Left colon (tissue), 2 donors: Measurements from ENCODE around the gene SPEG. TPM values are rescaled to one million over a fixed set of nuclear protein-coding genes. Genes with fewer than 3 reads are reported as not detected.

Experiments
- ATAC-seq: fragments of 200-7000 bp; cut with Tn5 transposase; one replicate; pipeline ENCODE4 v1.9.1; 2020; ENCODE audit warnings: mild to moderate bottlenecking, moderate library complexity
- DNase-seq, 2 donors: peaks; one replicate each; pipeline ENCODE4 v3.0.0-alpha.2; 2020
- intact Hi-C, 2 donors: fragments of 100-400 bp; cut with DNase I in 1 of 2; cut with micrococcal nuclease in 1 of 2; formaldehyde crosslinking; loops; one replicate each; pipeline versions ENCODE4 v1.11.2 to v1.14.0; 2022; cut with DNase I, micrococcal nuclease
- total RNA-seq, 2 donors: library from RNA; stranded (reverse); fragmentation: NEBNext Ultra II Directional; extraction: Animal tissue kit (Norgen Biotek cat#: 25700); gene quantifications; one replicate each; pipeline ENCODE4 v1.2.1, GENCODE V29; 2021
- donor health status: DM: no; HTN: no; CAD: no.
- donor health status: DM: yes; HTN: yes; CAD: no.

SPEG gene
- total RNA-seq, 2 donors from 2014 or later: 2.9 to 29.4 TPM

DNA sequence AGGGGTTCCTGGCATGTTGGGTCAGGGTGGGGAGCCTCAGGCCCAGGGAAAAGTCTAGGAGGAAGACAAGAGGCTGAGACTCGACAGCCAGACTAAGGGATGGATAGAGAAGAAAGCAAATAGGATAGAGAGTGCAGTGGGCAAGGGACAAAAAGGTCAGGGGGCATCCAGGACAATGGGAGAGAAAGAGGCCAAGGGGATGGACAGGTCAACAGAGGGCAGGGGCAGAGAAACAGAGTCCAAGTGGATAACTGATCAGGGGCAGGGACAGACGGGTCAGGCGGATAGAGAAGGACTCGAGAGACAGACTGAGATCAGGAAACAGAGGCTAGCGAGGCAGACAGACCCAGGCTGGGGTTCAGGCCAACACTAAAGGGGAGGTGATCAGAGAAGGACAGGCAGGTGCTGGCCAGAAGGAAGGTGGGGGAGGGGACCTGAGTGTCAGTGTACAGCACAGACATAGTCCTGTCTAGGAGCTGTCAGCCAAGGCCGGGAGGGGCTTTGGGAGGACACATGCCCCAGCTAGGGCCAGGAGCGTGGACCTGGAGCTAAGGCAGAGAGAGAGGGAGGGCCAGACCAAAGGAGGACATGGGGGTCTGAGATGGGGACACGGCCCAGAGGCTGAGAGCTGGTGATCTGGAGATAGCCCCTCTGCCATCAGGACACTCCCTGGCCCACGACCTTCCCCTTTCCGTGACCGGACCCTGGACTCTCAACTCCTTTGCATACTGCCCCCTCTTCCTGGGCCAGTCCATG lies 91.9 kb downstream of the SPEG start:
- DNase-seq (no peak), ATAC-seq (no peak)
- intact Hi-C loops: loop anchor here (10.0 kb wide), 1 partner anchor 52 kb away; no protein-coding TSS in a partner anchor

DNA sequence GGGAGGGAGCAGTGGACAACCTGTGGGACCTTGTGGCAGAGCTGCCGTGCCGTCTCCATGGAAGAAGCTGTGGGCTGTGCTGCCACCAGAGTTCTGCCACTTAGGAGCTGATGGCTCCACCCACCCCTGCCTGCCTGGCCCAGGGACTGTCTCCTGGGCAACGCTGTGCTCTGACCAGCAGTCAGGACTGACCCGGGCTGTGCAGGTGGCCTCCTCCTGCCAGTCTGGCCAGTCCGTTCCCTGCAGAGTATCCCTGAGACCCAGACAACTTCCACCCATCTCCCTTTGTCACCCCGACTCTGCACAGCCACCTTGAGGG lies 92.4 kb downstream of the SPEG start:
- intact Hi-C loops: loop anchor here (10.0 kb wide), 1 partner anchor 52 kb away; no protein-coding TSS in a partner anchor

DNA sequence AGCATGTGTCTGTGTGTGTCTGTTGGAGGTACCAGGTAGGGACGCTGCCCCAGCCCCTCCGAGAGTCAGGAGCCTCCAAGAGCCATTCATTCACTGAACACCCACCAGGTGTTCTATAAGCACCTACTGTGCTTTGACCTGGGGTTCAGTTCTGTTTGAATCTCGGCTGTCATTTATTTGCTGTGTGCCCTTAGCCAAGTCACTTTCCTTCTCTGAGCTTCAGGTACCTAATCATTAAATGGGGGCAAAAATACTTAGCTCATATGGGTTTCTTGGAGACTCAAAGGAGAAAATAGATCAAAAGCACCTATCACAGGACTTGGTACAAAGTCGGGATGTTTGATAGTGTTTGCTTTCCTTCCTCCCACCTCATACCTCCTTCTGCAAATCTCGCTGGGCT lies 92.8 kb downstream of the SPEG start:
- DNase-seq (no peak), ATAC-seq (no peak)
- intact Hi-C loops: loop anchor here (10.0 kb wide), 1 partner anchor 53 kb away; no protein-coding TSS in a partner anchor

More for the DNA sequence above, 92.4 kb downstream of the SPEG start:
- ATAC-seq (no peak), DNase-seq (no peak)

DNA sequence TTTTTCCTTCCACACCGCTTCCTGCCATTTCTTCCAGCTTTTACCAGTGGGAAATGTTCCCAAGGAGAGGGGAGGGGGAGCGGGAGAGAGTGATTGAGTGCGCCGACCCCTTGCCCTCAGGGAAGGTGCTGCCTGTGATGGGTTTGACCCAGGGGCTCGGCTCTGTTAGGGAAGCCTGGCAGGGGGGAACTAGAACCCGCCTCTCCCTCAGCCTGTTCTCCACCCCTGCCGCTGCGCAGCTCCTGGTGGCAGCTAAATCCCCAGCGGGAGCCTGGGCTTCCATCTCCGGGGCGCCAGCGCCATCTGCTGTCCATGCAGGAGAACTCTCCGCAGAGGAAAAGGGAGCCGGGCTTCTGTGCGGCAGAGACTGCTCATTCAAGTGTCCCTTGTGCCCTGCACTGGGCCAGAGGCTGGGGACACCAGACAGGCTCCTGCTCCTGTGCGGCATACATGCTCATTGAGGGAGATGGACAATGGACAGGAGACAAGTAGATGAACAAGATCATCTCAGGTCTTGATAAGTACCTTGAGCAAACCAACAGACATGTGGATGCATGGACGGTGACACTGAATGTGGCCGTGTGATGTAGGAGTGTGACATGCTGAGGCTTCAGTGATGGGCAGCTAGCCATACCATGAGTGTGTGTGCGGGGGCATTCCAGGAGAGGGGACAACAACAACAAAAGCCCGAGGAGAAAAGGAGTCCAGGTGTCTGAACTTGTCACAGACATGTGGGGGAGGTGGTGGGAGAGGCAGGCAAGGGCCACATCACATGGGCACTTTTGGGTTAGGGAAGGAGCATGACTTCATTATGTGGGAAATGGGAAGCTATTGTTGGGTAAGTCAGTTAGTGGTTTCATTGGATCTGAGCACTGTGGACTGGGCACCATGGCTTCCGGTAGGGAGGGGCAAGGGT lies 95.7 kb downstream of the SPEG start:
- DNase-seq (peak; percentile 78), ATAC-seq (peak; percentile 96)
- intact Hi-C loops: loop anchor here (2.0 to 10.0 kb wide), 2 partner anchors 126 to 128 kb away; no protein-coding TSS in a partner anchor

DNA sequence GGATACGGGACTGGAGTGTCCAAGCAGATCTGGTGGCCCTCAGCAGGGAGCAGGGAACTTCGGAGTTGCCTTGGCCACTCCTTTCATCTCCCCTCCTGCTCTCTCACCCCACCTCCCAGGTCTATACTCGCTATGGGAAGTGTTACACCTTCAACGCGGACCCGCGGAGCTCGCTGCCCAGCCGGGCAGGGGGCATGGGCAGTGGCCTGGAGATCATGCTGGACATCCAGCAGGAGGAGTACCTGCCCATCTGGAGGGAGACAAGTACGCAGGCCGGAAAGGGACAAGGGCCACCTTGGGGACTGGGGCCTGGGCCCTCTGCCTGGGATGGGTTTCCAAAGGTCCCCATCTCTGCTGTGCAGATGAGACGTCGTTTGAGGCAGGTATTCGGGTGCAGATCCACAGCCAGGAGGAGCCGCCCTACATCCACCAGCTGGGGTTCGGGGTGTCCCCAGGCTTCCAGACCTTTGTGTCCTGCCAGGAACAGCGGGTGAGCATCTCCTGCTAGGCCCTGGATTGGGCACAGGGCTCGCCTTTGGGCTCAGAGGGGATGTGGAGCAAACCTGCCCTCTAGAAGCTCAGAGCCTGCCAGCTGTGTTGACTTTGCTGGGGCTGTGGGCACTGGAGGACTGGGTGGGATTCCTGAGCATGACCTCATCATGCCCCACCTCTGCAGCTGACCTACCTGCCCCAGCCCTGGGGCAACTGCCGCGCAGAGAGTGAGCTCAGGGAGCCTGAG lies 97.2 kb downstream of the SPEG start:
- intact Hi-C loops: loop anchor here (2.0 to 10.0 kb wide), 2 partner anchors 127 to 129 kb away; no protein-coding TSS in a partner anchor
- DNase-seq (no peak), ATAC-seq (no peak)

DNA sequence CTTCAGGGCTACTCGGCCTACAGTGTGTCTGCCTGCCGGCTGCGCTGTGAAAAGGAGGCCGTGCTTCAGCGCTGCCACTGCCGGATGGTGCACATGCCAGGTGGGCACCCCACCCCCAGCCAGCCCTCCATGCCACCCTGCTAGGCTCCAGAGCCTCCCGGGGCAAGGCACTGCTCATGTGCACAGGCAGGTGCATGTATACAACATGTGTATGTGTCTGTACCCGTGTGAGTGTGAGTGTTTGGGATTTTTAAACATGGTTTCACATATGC lies 97.7 kb downstream of the SPEG start:
- ATAC-seq: no peak
- no peak for DNase-seq
- intact Hi-C loops: loop anchor here in 1 of 2 donors (10.0 kb wide), 1 partner anchor 128 kb away; no protein-coding TSS in a partner anchor

DNA sequence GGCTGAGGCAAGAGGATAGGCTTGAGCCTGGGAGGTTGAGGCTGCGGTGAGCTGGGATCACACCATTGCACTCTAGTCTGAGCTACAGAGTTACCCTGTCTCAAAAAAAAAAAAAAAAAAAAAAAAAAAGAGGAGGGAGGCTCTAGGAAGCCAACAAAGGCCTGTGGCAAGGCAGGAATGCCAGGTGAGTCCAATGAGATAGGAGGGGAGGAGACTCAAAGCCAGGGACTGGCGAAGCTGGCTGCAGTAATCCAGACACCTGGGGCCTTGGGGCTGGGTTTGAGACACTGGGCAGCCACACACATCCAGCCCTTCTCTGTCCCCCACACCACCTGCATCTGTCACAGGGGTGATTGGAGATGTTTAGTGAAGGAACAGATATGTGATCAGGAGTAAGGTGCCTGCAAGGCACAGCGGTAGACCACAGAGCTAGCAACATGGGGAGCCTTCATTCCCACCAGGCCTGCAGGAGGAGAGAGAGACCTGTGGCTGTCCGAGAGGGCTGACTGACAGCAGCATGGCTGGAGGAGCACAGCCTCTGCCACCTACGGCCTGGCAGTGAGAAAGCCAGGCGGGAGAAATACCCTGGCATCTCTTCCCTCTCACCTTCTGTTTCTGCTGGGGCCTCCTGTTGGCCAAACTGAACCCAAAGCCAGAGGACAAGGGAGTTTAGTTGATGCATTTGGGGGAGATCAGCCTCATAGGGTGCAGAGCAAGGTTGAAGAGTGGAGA lies 99.5 kb downstream of the SPEG start:
- ATAC-seq (no peak), DNase-seq (no peak)
- intact Hi-C loops: loop anchor here in 1 of 2 donors (10.0 kb wide), 1 partner anchor 129 kb away; no protein-coding TSS in a partner anchor

DNA sequence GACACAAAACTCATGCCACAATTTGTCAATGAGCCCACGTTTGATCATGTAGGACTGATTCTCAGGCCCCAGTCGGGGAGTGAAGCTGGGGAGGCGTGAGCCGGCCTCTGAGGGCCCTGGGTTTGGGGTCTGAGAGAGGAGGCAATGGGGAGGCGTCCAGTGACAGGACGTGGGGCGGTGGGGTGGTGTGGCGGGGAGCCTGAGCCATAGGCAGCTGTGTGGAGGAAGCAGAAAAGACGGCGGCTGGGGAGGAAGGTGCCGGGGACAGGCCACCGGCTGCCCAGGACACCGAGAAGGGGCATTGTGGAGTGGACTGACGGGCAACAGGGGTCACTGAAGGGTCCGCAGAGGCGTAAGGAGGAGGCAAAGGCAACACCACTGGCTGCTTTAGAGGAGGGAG lies 101.8 kb downstream of the SPEG start:
- DNase-seq: no peak
- intact Hi-C loops: loop anchor here in 1 of 2 donors (10.0 kb wide), 1 partner anchor 132 kb away; no protein-coding TSS in a partner anchor
- no peak for ATAC-seq

DNA sequence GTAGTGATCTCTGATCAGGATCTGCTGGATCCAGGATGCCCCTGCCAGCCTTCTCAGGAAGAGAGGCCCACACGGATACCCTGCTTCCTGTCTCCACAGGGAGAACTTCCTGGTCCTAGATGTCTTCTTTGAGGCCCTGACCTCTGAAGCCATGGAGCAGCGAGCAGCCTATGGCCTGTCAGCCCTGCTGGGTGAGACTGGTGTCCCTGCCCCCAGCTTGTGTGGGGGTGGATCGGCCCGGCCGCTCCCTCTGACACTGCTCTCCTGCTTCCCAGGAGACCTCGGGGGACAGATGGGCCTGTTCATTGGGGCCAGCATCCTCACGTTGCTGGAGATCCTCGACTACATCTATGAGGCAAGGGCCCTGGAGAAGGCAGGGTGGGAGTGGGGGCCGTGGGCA lies 102.3 kb downstream of the SPEG start:
- ATAC-seq: no peak
- no peak for DNase-seq
- intact Hi-C loops: loop anchor here in 1 of 2 donors (10.0 kb wide), 1 partner anchor 132 kb away; no protein-coding TSS in a partner anchor

DNA sequence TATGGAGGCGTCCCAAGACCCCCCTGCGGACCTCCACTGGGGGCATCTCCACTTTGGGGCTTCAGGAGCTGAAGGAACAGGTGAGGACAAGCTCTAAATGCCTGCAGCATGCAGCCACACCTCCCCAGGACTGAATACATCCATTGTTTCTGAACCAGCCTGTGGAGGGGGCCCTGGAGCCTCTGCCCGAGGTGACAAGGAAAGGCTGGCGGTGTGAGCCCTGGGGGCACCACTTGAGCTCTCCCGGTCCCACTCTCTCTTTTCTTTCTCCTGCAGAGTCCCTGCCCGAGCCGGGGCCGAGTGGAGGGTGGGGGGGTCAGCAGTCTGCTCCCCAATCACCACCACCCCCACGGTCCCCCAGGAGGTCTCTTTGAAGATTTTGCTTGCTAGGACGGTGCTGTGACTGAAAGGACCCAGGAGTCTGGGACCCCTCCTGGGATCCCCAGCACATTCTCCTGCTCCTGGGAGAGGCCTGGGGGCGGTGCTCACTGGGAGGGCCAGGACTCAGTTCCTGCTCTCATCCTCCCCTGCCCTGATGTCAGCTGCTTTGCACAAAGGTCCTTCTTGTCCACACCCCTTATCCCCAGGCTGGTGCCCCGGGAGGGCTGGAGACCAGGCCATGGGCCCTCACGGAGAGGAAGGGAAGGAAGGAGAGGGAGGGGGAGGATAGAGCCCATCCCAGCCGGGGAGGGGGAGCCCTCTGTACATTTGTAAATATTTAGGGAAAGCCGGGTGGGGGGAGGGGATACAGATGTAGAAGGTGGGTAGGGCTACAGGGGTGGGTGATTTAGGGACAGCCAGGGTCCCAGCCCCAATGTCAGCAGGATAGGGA lies 103.2 kb downstream of the SPEG start:
- DNase-seq (no peak), ATAC-seq (no peak)
- intact Hi-C loops: loop anchor here in 1 of 2 donors (10.0 kb wide), 1 partner anchor 133 kb away; no protein-coding TSS in a partner anchor

DNA sequence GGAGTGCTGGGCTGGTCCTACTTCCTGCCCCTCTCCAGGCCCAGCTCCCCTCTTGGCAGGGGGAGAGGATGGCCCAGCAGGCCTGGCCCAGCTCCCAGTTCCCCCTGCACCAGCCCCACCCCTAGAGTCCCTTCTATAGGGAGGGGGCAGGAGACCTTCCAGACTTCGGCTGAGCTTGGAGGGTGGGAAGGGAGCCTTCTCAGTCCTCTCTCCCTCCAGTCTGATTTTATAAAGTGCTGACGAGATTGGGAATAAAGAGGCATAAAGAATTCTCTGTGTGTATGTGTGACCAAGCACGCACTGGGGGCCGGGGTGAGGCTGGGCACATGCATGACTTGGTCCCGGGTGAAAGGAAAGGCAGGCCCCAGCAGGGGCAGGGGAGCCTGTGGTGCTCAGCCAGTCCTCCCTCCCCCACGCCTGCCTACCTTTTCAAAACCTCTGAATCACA lies 103.9 kb downstream of the SPEG start:
- intact Hi-C loops: loop anchor here in 1 of 2 donors (10.0 kb wide), 1 partner anchor 134 kb away; no protein-coding TSS in a partner anchor
- DNase-seq: no peak
- ATAC-seq: no peak

DNA sequence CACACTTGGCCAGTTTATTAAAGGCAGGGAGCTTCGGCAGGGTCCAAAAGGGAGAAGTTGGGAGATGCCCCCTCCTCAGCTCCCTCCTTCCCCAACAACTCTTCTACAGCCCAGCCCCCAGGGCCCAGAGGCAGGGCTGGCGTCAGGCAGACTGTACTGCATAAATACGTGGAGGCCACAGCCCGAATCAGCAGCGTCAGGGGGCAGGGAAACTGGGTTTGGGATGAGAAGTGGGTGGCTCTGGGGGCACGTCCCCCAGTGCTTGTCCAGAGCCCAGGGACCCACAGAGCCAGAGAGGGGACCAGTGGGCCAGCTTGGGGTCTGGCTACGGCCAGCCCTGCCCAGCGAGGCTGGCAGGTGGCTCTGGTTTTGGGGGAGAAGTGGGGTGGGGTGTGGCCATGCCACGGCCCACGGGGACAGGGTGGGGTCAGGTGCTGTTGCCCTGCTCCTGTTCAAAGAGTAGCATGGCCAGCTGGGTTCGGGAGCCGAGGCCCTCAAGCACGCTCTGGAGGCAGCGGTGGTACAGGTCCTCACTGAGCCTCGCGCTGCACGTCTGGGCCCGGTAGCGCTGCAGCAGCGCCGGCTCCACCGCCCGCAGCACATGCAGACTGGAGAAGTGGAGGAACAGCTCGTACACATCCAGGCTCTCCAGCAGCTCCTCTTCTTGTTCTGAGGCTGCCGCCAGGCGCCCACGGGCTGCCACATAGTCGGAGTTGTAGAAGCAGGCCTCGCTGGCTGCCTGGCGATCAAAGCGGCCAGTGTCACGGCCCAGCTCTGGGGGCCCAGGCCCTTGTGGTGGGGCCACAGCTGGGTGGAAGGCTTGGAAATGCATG lies 104.5 kb downstream of the SPEG start:
- ATAC-seq: no peak
- intact Hi-C loops: loop anchor here in 1 of 2 donors (10.0 kb wide), 1 partner anchor 134 kb away; no protein-coding TSS in a partner anchor

DNA sequence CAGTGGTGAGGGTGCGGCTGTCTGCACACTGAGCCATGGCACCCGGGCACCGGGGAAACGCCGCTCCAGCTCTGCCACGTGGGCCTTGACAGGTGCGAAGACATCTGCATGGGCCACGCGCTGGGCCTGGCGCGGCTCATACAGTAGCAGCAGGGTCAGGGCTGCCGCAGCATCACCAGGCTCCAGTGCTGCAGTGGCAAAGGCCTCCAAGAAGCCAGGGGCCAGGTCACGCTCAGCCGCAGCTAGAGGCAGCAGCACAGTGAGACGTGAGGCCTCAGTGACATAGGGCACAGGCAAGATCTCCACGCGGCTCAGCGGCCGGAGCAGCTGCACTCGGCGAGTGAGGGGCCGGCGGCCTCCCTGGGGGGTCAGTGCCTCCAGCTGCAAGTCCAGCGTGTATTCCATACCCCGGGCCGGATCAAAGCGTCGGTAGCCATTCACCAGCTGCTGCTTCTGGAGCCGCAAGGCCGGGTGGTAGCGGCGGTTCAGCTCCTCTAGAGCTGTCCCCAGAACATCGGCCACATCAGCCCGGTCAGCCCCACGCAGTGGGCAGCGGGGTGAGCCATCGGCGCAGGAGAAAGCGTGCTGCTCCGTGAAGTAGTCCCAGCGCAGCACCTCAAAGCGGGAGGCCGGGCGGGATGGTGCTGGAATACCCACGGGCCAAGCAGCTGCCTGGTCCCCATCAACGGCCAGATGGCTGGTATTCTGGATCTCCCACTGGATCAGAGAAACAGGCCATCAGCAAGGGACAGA lies 105.5 kb downstream of the SPEG start:
- intact Hi-C loops: loop anchor here (10.0 kb wide), 2 partner anchors 105 to 135 kb away; no protein-coding TSS in a partner anchor
- no peak for ATAC-seq
- no peak for DNase-seq

More for the DNA sequence above, 104.5 kb downstream of the SPEG start:
- no peak for DNase-seq

DNA sequence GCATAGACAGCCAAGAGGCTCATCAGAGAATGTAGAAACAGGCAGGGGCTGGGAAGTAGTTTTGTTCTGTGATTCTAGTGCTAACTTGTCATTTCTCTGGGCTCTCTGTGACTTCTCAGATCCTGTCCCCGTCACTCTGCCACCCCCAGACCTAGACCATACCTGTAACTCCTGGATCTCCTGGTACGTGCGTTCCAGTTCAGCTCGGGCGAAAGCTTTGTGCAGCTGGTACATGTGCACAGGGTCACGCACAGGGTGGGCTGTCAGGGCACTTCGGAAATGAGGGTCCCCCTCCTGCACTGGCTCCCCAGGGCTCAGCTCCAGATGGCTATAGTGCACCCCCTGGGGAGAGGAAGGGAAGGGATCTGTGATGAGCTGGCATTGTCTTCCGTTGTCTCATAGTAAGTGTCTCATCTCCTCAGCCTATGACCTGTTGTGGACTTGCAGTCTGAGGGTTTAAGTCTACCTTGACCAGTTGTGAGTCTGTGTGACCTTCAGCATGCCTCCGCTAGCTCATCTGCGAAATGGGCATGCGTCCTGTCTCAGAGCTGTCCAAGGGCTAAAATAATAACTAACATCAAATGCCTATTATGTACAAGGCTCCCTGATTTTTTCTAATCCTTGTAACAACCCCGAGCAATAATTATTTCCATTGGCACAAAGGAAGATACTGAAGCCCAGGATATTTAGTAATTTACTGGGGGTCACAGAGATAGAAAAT lies 106.3 kb downstream of the SPEG start:
- ATAC-seq (no peak), DNase-seq (no peak)
- intact Hi-C loops: loop anchor here in 1 of 2 donors (10.0 kb wide), 1 partner anchor 104 kb away; no protein-coding TSS in a partner anchor
